ENCODE results near the gene BCOR.
A peak's percentile ranks its signal among the peaks of the same experiment; 100 is the strongest.

Gene BCOR

GRCh38 chrX:40096395-40097091 lies 1.2 kb downstream of the BCOR start:
- Histone ChIP-seq H3K9me3 (ENCODE audit: control insufficient read depth, insufficient read depth, low read length) (0 out of 2 replicates have a peak, but pooled peaks cover 5% of the 10 kb centered on the region), H3K4me3 (ENCODE audit: low read depth, low read length) (peak overlapping the region; percentile 74), H3K27me3 (ENCODE audit: control insufficient read depth, insufficient read depth, low read length) (peaks cover 39% of the 10 kb centered on the region), H3K9ac (ENCODE audit: low read depth, low read length) (peak overlapping the region; percentile 74; the same call in 1 of the 2 replicates), H3K27ac (ENCODE audit: low read depth, low read length) (peak overlapping the region; percentile 66), H3K36me3 (ENCODE audit: control insufficient read depth, insufficient read depth, low read length) (no peaks in the 10 kb centered on the region), H3K4me1 (ENCODE audit: control insufficient read depth, insufficient read depth, low read length) (peaks cover 24% of the 10 kb centered on the region)

- Histone ChIP-seq H3K27me3 (ENCODE audit: control insufficient read depth, insufficient read depth, low read length) (peaks cover 33% of the 10 kb centered on the region), H3K27ac (ENCODE audit: low read depth, low read length) (peak overlapping the region; percentile 66), H3K9ac (ENCODE audit: low read depth, low read length) (peak overlapping the region; percentile 66), H3K36me3 (ENCODE audit: control insufficient read depth, insufficient read depth, low read length) (no peaks in the 10 kb centered on the region), H3K4me1 (ENCODE audit: control insufficient read depth, insufficient read depth, low read length) (peaks cover 20% of the 10 kb centered on the region), H3K4me3 (ENCODE audit: low read depth, low read length) (peak overlapping the region; percentile 74), H3K9me3 (ENCODE audit: control insufficient read depth, insufficient read depth, low read length) (0 out of 2 replicates have a peak, but pooled peaks cover 5% of the 10 kb centered on the region)
Measured at GRCh38 chrX:40095583-40096394, 2.0 kb downstream of the BCOR start.

DNA sequence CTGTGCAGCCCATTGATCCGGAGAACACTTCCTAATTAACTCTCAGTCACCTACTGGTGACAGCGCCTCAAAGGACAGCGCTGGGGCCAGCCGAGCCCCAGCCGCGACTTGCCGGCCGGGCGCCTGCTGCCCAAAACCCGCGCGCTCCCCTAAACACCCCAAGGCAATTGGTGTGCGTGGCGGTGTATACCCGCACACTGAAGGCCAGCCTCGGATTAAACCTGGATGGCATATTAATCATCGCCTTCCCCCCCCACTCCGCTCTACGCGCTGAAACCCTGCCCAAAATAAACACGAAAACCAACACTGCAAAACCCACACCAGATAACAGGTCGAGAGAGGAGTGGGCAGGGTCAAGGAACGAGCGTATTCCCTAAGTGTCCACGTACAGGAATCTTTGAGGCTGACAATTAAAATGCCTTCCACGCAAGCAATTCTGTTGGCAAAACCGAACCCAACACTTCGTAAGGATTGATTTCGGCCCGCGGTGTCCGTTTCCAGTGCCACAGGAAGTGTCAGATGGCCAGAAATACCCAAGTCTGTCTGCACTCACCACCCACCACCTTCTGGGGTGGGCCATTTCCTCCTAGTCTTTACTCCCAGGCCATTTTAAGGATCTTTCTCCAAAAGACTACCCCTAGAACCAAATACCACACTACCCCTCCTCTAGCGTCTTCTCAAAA lies 2.7 kb downstream of the BCOR start:
- H3K36me3 ChIP-seq (ENCODE audit: control insufficient read depth, insufficient read depth, low read length) = no peaks in the 10 kb centered on the region
- H3K9me3 ChIP-seq (ENCODE audit: control insufficient read depth, insufficient read depth, low read length) = 0 out of 2 replicates have a peak, but pooled peaks cover 5% of the 10 kb centered on the region
- peaks cover 18% of the 10 kb centered on the region for H3K4me1 ChIP-seq (ENCODE audit: control insufficient read depth, insufficient read depth, low read length)
- H3K9ac ChIP-seq (ENCODE audit: low read depth, low read length) = peak overlapping the region; percentile 66
- H3K4me3 ChIP-seq (ENCODE audit: low read depth, low read length) = peak overlapping the region; percentile 74
- peaks cover 30% of the 10 kb centered on the region for H3K27me3 ChIP-seq (ENCODE audit: control insufficient read depth, insufficient read depth, low read length)
- peak overlapping the region; percentile 35 for H3K27ac ChIP-seq (ENCODE audit: low read depth, low read length)

GRCh38 chrX:40094041-40094899 lies 3.5 kb downstream of the BCOR start:
- peak overlapping the region; percentile 37 for H3K27ac ChIP-seq (ENCODE audit: low read depth, low read length)

DNA sequence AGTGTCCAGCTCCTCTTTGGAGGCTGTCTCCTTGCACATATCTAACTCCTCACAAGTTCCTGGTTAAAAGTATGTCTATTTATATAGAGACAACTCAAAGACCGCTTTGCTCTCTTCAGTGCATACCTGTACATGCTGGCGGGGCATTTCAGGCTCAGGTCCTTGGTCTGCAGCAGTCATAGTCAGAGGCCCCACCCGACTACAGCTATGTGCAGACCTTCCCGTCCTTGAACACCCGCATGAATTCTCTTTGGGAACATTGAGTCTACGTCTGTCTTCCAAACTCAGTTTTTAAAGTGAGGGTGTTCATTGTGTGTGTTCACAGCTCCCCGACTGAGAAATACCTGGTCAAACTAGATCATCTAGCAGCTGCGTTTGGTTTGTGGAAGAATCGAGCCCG lies 4.2 kb downstream of the BCOR start:
- peaks cover 23% of the 10 kb centered on the region for H3K4me1 ChIP-seq (ENCODE audit: control insufficient read depth, insufficient read depth, low read length)
- no peaks in the 10 kb centered on the region for H3K36me3 ChIP-seq (ENCODE audit: control insufficient read depth, insufficient read depth, low read length)
- H3K27ac ChIP-seq (ENCODE audit: low read depth, low read length) = peak overlapping the region; percentile 79
- peak overlapping the region; percentile 66; the same call in 1 of the 2 replicates for H3K9ac ChIP-seq (ENCODE audit: low read depth, low read length)
- peak overlapping the region; percentile 74 for H3K4me3 ChIP-seq (ENCODE audit: low read depth, low read length)
- 0 out of 2 replicates have a peak, but pooled peaks cover 5% of the 10 kb centered on the region for H3K9me3 ChIP-seq (ENCODE audit: control insufficient read depth, insufficient read depth, low read length)
- H3K27me3 ChIP-seq (ENCODE audit: control insufficient read depth, insufficient read depth, low read length) = peaks cover 21% of the 10 kb centered on the region; the same call in 1 of the 2 replicates

More at GRCh38 chrX:40094041-40094899, 3.5 kb downstream of the BCOR start:
- H3K9me3 ChIP-seq (ENCODE audit: control insufficient read depth, insufficient read depth, low read length) = 0 out of 2 replicates have a peak, but pooled peaks cover 5% of the 10 kb centered on the region
- H3K4me1 ChIP-seq (ENCODE audit: control insufficient read depth, insufficient read depth, low read length) = peaks cover 16% of the 10 kb centered on the region
- H3K4me3 ChIP-seq (ENCODE audit: low read depth, low read length) = peak overlapping the region; percentile 74
- peaks cover 22% of the 10 kb centered on the region for H3K27me3 ChIP-seq (ENCODE audit: control insufficient read depth, insufficient read depth, low read length)
- peak overlapping the region; percentile 66 for H3K9ac ChIP-seq (ENCODE audit: low read depth, low read length)
- no peaks in the 10 kb centered on the region for H3K36me3 ChIP-seq (ENCODE audit: control insufficient read depth, insufficient read depth, low read length)

DNA sequence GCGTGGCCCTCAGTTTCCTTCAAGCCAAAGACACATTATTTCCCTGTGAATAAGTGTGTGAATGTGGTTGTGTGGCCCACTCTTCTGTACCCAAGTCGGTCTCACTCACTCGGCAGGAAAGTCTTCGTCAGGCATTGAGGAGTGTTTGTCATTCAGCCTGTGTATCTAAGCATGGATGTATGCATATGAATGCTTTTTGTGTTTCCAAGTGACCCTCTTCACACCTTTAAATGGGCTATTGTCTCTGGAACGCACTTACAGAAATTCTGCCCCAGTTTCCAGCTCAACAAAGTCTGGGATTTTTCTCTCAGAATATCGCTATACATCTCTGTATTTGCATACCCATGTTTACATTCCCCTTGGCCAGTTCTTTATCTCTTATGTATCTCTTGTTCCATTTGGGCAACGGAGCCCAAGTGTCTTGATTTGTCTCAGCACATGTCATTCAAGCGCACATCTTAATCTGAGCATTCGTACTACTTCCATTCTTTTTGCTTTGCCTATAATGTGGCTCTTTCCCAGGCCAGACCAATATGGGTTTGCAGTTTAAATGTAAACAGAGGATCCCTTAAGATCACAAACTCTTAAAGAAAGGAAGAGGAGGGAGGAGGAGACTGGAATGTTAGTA lies 4.8 kb downstream of the BCOR start:
- peak overlapping the region; percentile 88 for H3K27ac ChIP-seq (ENCODE audit: low read depth, low read length)
- H3K9ac ChIP-seq (ENCODE audit: low read depth, low read length) = peak overlapping the region; percentile 64
- peak overlapping the region; percentile 74 for H3K4me3 ChIP-seq (ENCODE audit: low read depth, low read length)
- H3K9me3 ChIP-seq (ENCODE audit: control insufficient read depth, insufficient read depth, low read length) = 0 out of 2 replicates have a peak, but pooled peaks cover 5% of the 10 kb centered on the region
- H3K36me3 ChIP-seq (ENCODE audit: control insufficient read depth, insufficient read depth, low read length) = no peaks in the 10 kb centered on the region
- peaks cover 29% of the 10 kb centered on the region for H3K4me1 ChIP-seq (ENCODE audit: control insufficient read depth, insufficient read depth, low read length)
- peaks cover 21% of the 10 kb centered on the region; the same call in 1 of the 2 replicates for H3K27me3 ChIP-seq (ENCODE audit: control insufficient read depth, insufficient read depth, low read length)

GRCh38 chrX:40091691-40092421 lies 5.9 kb downstream of the BCOR start:
- peaks cover 39% of the 10 kb centered on the region for H3K4me1 ChIP-seq (ENCODE audit: control insufficient read depth, insufficient read depth, low read length)
- H3K4me3 ChIP-seq (ENCODE audit: low read depth, low read length) = peak overlapping the region; percentile 74
- H3K36me3 ChIP-seq (ENCODE audit: control insufficient read depth, insufficient read depth, low read length) = no peaks in the 10 kb centered on the region
- H3K27me3 ChIP-seq (ENCODE audit: control insufficient read depth, insufficient read depth, low read length) = peaks cover 32% of the 10 kb centered on the region
- H3K27ac ChIP-seq (ENCODE audit: low read depth, low read length) = peak overlapping the region; percentile 88
- H3K9me3 ChIP-seq (ENCODE audit: control insufficient read depth, insufficient read depth, low read length) = 0 out of 2 replicates have a peak, but pooled peaks cover 5% of the 10 kb centered on the region
- peak overlapping the region; percentile 64 for H3K9ac ChIP-seq (ENCODE audit: low read depth, low read length)

GRCh38 chrX:40090961-40091360 lies 6.8 kb downstream of the BCOR start:
- Histone ChIP-seq H3K36me3 (ENCODE audit: control insufficient read depth, insufficient read depth, low read length) (no peaks in the 10 kb centered on the region), H3K9me3 (ENCODE audit: control insufficient read depth, insufficient read depth, low read length) (0 out of 2 replicates have a peak, but pooled peaks cover 5% of the 10 kb centered on the region), H3K4me3 (ENCODE audit: low read depth, low read length) (peak overlapping the region; percentile 74), H3K27ac (ENCODE audit: low read depth, low read length) (peak overlapping the region; percentile 88), H3K4me1 (ENCODE audit: control insufficient read depth, insufficient read depth, low read length) (peaks cover 46% of the 10 kb centered on the region), H3K27me3 (ENCODE audit: control insufficient read depth, insufficient read depth, low read length) (peaks cover 41% of the 10 kb centered on the region), H3K9ac (ENCODE audit: low read depth, low read length) (peak overlapping the region; percentile 64)

GRCh38 chrX:40090050-40090804 lies 7.5 kb downstream of the BCOR start:
- Histone ChIP-seq H3K4me3 (ENCODE audit: low read depth, low read length) (peak overlapping the region; percentile 74), H3K27ac (ENCODE audit: low read depth, low read length) (peak overlapping the region; percentile 88), H3K27me3 (ENCODE audit: control insufficient read depth, insufficient read depth, low read length) (peaks cover 45% of the 10 kb centered on the region), H3K4me1 (ENCODE audit: control insufficient read depth, insufficient read depth, low read length) (peaks cover 54% of the 10 kb centered on the region), H3K9me3 (ENCODE audit: control insufficient read depth, insufficient read depth, low read length) (0 out of 2 replicates have a peak, but pooled peaks cover 3% of the 10 kb centered on the region), H3K9ac (ENCODE audit: low read depth, low read length) (peak overlapping the region; percentile 21; the same call in 1 of the 2 replicates), H3K36me3 (ENCODE audit: control insufficient read depth, insufficient read depth, low read length) (no peaks in the 10 kb centered on the region)
